Endothelial cell of umbilical vein (primary cell): ENCODE data around the gene CCM2. TPM values are rescaled to one million over a fixed set of nuclear protein-coding genes. Genes with fewer than 3 reads are reported as not detected.

ENCODE experiments used
- BruUV-seq: library from RNA; stranded (reverse); fragments of 400-500 nt; replicated peaks from 2 replicates; lab custom pipeline; 2021; lab: Mats Ljungman, UMichigan
- CTCF ChIA-PET: fragments of 300-600, 350-600 bp; sonication (Branson Sonifier 250); formaldehyde crosslinking; loops from one replicate; lab custom pipeline; 2021; ENCODE audit warnings: antibody characterized with exemption, inconsistent platforms; lab: Charles Lee
- POLR2A ChIA-PET: fragments of 300-600, 350-600 bp; sonication (Branson Sonifier 250); formaldehyde crosslinking; loops from one replicate; lab custom pipeline; 2021; ENCODE audit warnings: antibody characterized with exemption, inconsistent platforms; lab: Charles Lee
- DNase-seq: peaks from one replicate; pipeline ENCODE4 v3.0.0-alpha.2; 2011; ENCODE audit warnings: low read depth, low spot score
- FAIRE-seq: peaks from 2 replicates; lab custom pipeline; 2011; peaks lifted over from hg19 to GRCh38; lab: Jason Lieb, UNC
- H2AFZ ChIP-seq: 2 replicates; pipeline ENCODE4 v1.6.0; 2012; ENCODE audit warnings: low read depth, low read length, control low read depth, inconsistent platforms
- H3K27ac ChIP-seq: 2 replicates; pipeline ENCODE4 v1.5.1; 2011; ENCODE audit warnings: low read depth, mild to moderate bottlenecking, control low read depth, low read length, moderate library complexity; ENCODE audit not compliant: insufficient read depth
- H3K27me3 ChIP-seq, 2 experiments: 2 replicates each; pipeline versions ENCODE4 v1.6.0 to v1.6.1; 2011; ENCODE audit warnings: low read length in 2 of 2, mixed read lengths in 1 of 2; ENCODE audit not compliant: control insufficient read depth in 2 of 2, insufficient read depth in 2 of 2
- H3K36me3 ChIP-seq, 2 experiments: 2 replicates in 1 of 2; 3 replicates in 1 of 2; pipeline ENCODE4 v1.5.1; 2011; ENCODE audit warnings: low read length in 2 of 2, mild to moderate bottlenecking in 1 of 2, moderate library complexity in 1 of 2; ENCODE audit not compliant: control insufficient read depth in 2 of 2, insufficient read depth in 2 of 2; ENCODE audit errors: extremely low read depth in 1 of 2
- H3K4me1 ChIP-seq: 3 replicates; pipeline ENCODE4 v1.5.1; 2011; ENCODE audit warnings: mild to moderate bottlenecking, low read length; ENCODE audit not compliant: control insufficient read depth, insufficient read depth; ENCODE audit errors: extremely low read depth
- H3K4me2 ChIP-seq: 2 replicates; pipeline ENCODE4 v1.6.1; 2011; ENCODE audit warnings: low read length, control low read depth, mixed read lengths; ENCODE audit not compliant: insufficient read depth
- H3K4me3 ChIP-seq, 3 experiments: fragments of 200-600 bp in 1 of 3; sonication (generic), shearing (Covaris generic) in 1 of 3; replicated peaks in 1 of 3; 2 replicates each; pipeline ENCODE4 v1.5.1; 2011 to 2016; ENCODE audit warnings: control low read depth in 3 of 3, low read length in 3 of 3, mild to moderate bottlenecking in 2 of 3, inconsistent platforms in 1 of 3, low read depth in 1 of 3, moderate library complexity in 1 of 3; ENCODE audit not compliant: insufficient read depth in 1 of 3
- H3K79me2 ChIP-seq: 2 replicates; pipeline ENCODE4 v1.6.0; 2012; ENCODE audit warnings: low read length, inconsistent platforms; ENCODE audit not compliant: control insufficient read depth, insufficient read depth
- H3K9ac ChIP-seq: replicated peaks from 2 replicates; pipeline ENCODE3; 2011; ENCODE audit warnings: low read length, control low read depth; ENCODE audit not compliant: insufficient read depth; ENCODE audit errors: extremely low read depth
- H3K9me1 ChIP-seq: replicated peaks from 3 replicates; pipeline ENCODE4 v1.6.0; 2011; ENCODE audit warnings: mild to moderate bottlenecking, low read length; ENCODE audit not compliant: control insufficient read depth, insufficient read depth; ENCODE audit errors: extremely low read depth
- H3K9me3 ChIP-seq: replicated peaks from 2 replicates; pipeline ENCODE4 v1.5.1; 2012; ENCODE audit warnings: low read length, inconsistent platforms; ENCODE audit not compliant: control insufficient read depth, insufficient read depth
- H4K20me1 ChIP-seq: replicated peaks from 2 replicates; pipeline ENCODE3; 2011; ENCODE audit warnings: mild to moderate bottlenecking, low read length; ENCODE audit not compliant: control insufficient read depth, insufficient read depth; ENCODE audit errors: extremely low read depth
- EZH2 ChIP-seq: IDR thresholded peaks from 2 replicates; pipeline ENCODE4 v1.6.1; 2012; ENCODE audit warnings: borderline replicate concordance, low read depth, mild to moderate bottlenecking, moderate library complexity, low read length, inconsistent platforms; ENCODE audit not compliant: severe bottlenecking
- FOS ChIP-seq: IDR thresholded peaks from 2 replicates; pipeline ENCODE4 v1.6.1; 2011; ENCODE audit warnings: mild to moderate bottlenecking, low read length, moderate library complexity, borderline replicate concordance; ENCODE audit not compliant: insufficient read depth
- GATA2 ChIP-seq: IDR thresholded peaks from 2 replicates; pipeline ENCODE4 v1.7.0; 2011; ENCODE audit warnings: low read depth, mild to moderate bottlenecking, moderate library complexity, mixed read lengths, low read length; ENCODE audit not compliant: insufficient read length, insufficient read depth
- JUN ChIP-seq: IDR thresholded peaks from 2 replicates; pipeline ENCODE4 v1.6.1; 2011; ENCODE audit warnings: borderline replicate concordance, low read depth; ENCODE audit not compliant: insufficient read length, insufficient read depth
- MYC ChIP-seq: IDR thresholded peaks from one replicate; pipeline ENCODE4 v1.6.1; 2011; ENCODE audit warnings: mild to moderate bottlenecking, low read depth, low read length
- POLR2A ChIP-seq: IDR thresholded peaks from 2 replicates; pipeline ENCODE4 v1.6.1; 2012; ENCODE audit warnings: low read depth, mild to moderate bottlenecking, control low read depth, low read length
- POLR2AphosphoS5 ChIP-seq: IDR thresholded peaks from 2 replicates; pipeline ENCODE4 v1.6.1; 2012; ENCODE audit warnings: low read depth, mild to moderate bottlenecking, control low read depth, low read length, moderate library complexity; ENCODE audit not compliant: insufficient read depth
- dilution Hi-C: fragments of 300-500 bp; cut with MboI; formaldehyde crosslinking; loops from one replicate; pipeline ENCODE4 v1.15.0; 2019; ENCODE audit warnings: low sequenced_read_pairs; ENCODE audit not compliant: extremely low pct_ligation_motif_present
- intact Hi-C: fragments of 100-400 bp; cut with micrococcal nuclease; formaldehyde crosslinking; loops from one replicate; pipeline ENCODE4 v1.10.0; 2022
- polyA plus RNA-seq, 4 experiments: library from polyadenylated mRNA; depleted of rRNA in 3 of 4; stranded (reverse) in 3 of 4; unstranded in 1 of 4; fragments of >200 nt; gene quantifications; 2 replicates each; pipeline versions ENCODE4 v1.2.1 to v1.2.3, GENCODE V29; 2011 to 2012; ENCODE audit warnings: missing spikeins in 1 of 4
- total RNA-seq: library from RNA; stranded (reverse); gene quantifications from 2 replicates; pipeline ENCODE4 v1.2.3, GENCODE V29; 2021
- TF ChIP-seq, protein P1 (sequence below), 2 donors: IDR thresholded peaks; 1 replicate in 1 of 2; 2 replicates in 1 of 2; pipeline ENCODE4 v1.5.1; 2011; ENCODE audit warnings: low read length in 2 of 2, mild to moderate bottlenecking in 2 of 2, moderate library complexity in 2 of 2, control low read depth in 1 of 2, inconsistent platforms in 1 of 2, low read depth in 1 of 2; ENCODE audit not compliant: insufficient read depth in 1 of 2; ENCODE audit errors: extremely low read depth in 1 of 2
- TF ChIP-seq, protein P2 (sequence below): IDR thresholded peaks from 2 replicates; pipeline ENCODE4 v1.6.1; 2011; ENCODE audit not compliant: insufficient read depth, insufficient read length

Gene CCM2
- total and polyA plus RNA-seq, 2 donors (not counting 3 experiments of a cell fraction or from before 2014, with no cell fraction given), result 66.1 to 70.4 TPM

DNA sequence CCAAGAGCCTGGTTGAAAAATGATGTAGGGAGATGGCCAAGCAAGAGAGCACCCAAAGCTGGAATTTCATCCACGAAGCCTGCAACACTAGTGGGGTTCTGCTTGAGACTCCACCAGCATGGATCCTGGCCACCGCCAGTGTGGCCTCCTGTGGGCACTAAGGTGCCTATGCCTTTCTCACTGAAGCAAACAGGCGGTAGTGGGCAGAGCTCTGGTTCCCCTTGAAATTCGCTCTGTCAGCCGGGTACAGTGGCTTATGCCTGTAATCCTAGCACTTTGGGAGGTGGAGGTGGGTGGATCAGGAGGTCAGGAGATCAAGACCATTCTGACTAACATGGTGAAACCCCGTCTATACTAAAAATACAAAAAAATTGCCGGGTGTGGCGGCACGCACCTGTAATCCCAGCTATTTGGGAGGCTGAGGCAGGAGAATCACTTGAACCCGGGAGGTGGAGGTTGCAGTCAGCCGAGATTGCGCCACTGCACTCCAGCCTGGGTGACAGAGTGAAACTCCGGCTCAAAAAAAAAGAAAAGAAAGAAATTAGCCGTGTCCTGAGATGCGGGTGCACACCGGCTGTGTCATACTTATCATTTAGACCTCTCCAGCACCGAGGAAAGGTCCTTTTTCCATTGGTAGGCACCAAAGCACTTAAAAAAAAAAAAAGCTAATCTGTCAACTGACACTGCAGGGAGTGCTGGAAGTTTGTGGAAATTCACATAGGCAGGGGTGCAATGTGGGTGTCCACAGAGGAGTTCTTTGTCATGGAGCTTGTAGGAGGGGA is 28.3 kb downstream of the CCM2 start:
- intact Hi-C loops (no loop called here), dilution Hi-C loops (no loop called here)
- Histone ChIP-seq H3K36me3 (peaks cover 3 to 4% of the 10 kb centered on the region in 2 experiments), H3K4me1 (peaks cover 15% of the 10 kb centered on the region), H3K79me2 (peaks cover 61% of the 10 kb centered on the region), H4K20me1 (no peaks in the 10 kb centered on the region), H3K27ac (peak overlapping the region; percentile 3), H3K9me1 (no peaks in the 10 kb centered on the region), H3K9me3 (no peaks in the 10 kb centered on the region), H3K27me3 (no peaks in the 10 kb centered on the region), H3K4me3 (no peak overlapping the region), H2AFZ (no peak overlapping the region), H3K9ac (no peak overlapping the region), H3K4me2 (no peak overlapping the region)
- CTCF ChIA-PET, result interaction anchor here (1.0 to 1.9 kb wide), 3 partner anchors 14 to 55 kb away, joined by 3 to 9 read pairs (median 5); partner anchors contain the start of gene CCM2
- BruUV-seq, result no TSS peak
- FAIRE-seq, result no peak
- DNase-seq, result no peak
- TF ChIP-seq, protein P1, sequence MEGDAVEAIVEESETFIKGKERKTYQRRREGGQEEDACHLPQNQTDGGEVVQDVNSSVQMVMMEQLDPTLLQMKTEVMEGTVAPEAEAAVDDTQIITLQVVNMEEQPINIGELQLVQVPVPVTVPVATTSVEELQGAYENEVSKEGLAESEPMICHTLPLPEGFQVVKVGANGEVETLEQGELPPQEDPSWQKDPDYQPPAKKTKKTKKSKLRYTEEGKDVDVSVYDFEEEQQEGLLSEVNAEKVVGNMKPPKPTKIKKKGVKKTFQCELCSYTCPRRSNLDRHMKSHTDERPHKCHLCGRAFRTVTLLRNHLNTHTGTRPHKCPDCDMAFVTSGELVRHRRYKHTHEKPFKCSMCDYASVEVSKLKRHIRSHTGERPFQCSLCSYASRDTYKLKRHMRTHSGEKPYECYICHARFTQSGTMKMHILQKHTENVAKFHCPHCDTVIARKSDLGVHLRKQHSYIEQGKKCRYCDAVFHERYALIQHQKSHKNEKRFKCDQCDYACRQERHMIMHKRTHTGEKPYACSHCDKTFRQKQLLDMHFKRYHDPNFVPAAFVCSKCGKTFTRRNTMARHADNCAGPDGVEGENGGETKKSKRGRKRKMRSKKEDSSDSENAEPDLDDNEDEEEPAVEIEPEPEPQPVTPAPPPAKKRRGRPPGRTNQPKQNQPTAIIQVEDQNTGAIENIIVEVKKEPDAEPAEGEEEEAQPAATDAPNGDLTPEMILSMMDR (IDR thresholded peaks at IDR 0.05; ENCODE audit: extremely low read depth in 1 of 2, insufficient read depth in 1 of 2, low read depth in 1 of 2, low read length in 2 of 2), result no peak
- TF ChIP-seq FOS (no peak), JUN (no peak), EZH2 (no peak), GATA2 (no peak), POLR2AphosphoS5 (no peak), MYC (no peak), POLR2A (no peak)
- TF ChIP-seq, protein P2, sequence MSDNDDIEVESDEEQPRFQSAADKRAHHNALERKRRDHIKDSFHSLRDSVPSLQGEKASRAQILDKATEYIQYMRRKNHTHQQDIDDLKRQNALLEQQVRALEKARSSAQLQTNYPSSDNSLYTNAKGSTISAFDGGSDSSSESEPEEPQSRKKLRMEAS, result no peak
- POLR2A ChIA-PET, result no interaction called here
